Activated CD4-positive, alpha-beta memory T cell treated with anti-CD3 and anti-CD28 coated beads for 36 hours (primary cell): ENCODE data around the gene PLK2. TPM values are rescaled to one million over a fixed set of nuclear protein-coding genes. Genes with fewer than 3 reads are reported as not detected.

Experiments
- CTCF ChIA-PET: fragments of 350-600 bp; sonication (Branson Sonifier 250); formaldehyde crosslinking; loops from one replicate; lab custom pipeline; 2021; ENCODE audit warnings: antibody characterized with exemption, inconsistent platforms; lab: Charles Lee
- POLR2A ChIA-PET: fragments of 350-600 bp; sonication (Branson Sonifier 250); formaldehyde crosslinking; loops from one replicate; lab custom pipeline; 2021; ENCODE audit warnings: antibody characterized with exemption; lab: Charles Lee
- DNase-seq: peaks from one replicate; pipeline ENCODE4 v3.0.0-alpha.2; 2020
- H3K27ac Mint-ChIP-seq: one replicate; pipeline ENCODE4 v1.8.0; 2021; ENCODE audit warnings: mixed read lengths
- H3K27me3 Mint-ChIP-seq: one replicate; pipeline ENCODE4 v1.8.0; 2021; ENCODE audit warnings: mixed read lengths
- H3K36me3 Mint-ChIP-seq: one replicate; pipeline ENCODE4 v1.8.0; 2021; ENCODE audit warnings: mixed read lengths
- H3K4me1 Mint-ChIP-seq: one replicate; pipeline ENCODE4 v1.8.0; 2021; ENCODE audit warnings: low read depth, mixed read lengths
- H3K4me3 Mint-ChIP-seq: one replicate; pipeline ENCODE4 v1.8.0; 2021; ENCODE audit warnings: mild to moderate bottlenecking, mixed read lengths
- H3K9me3 Mint-ChIP-seq: one replicate; pipeline ENCODE4 v1.8.0; 2021; ENCODE audit warnings: mixed read lengths
- intact Hi-C: fragments of 100-400 bp; cut with micrococcal nuclease; formaldehyde crosslinking; loops from one replicate; pipeline ENCODE4 v1.15.1; 2023
- total RNA-seq, 2 experiments: library from RNA; stranded (reverse); gene quantifications; one replicate each; pipeline ENCODE4 v1.2.3, GENCODE V29; 2021

The PLK2 gene
- total RNA-seq, 2 experiments from 2014 or later = 1.4 to 2.2 TPM

DNA sequence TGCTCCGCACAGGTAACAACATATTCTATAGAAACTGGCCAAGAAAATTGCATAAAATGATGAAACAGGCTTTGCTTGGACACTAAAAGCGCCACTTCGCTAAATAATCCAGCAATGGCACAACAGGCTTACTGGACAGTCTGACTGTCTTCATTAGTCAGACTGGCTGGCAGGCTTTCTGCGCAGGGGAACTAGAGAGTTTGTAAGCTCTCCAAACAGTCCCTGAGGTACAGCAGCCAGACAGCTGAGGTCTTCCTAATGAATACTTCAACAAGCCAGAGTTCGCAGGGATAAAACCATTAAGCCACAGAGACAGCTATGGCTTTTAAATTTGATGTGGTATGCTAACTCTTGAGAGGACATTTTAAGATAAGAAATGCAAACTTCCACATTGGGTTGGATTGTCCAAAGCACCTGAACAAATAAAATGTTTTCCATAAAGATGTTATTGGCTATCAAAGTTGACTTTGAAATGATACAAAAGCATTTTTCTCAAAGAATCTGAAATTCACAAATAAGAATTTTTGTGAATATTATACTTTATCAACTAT lies 20.7 kb downstream of the PLK2 start:
- DNase-seq = no peak
- Mint-ChIP-seq H3K27me3 (peaks cover 7% of the 10 kb centered on the region), H3K4me1 (peaks cover 4% of the 10 kb centered on the region), H3K36me3 (no peaks in the 10 kb centered on the region), H3K27ac (no peak overlapping the region), H3K9me3 (no peaks in the 10 kb centered on the region), H3K4me3 (no peak overlapping the region)
- POLR2A ChIA-PET = no interaction called here
- CTCF ChIA-PET = no interaction called here
- intact Hi-C loops = no loop called here

DNA sequence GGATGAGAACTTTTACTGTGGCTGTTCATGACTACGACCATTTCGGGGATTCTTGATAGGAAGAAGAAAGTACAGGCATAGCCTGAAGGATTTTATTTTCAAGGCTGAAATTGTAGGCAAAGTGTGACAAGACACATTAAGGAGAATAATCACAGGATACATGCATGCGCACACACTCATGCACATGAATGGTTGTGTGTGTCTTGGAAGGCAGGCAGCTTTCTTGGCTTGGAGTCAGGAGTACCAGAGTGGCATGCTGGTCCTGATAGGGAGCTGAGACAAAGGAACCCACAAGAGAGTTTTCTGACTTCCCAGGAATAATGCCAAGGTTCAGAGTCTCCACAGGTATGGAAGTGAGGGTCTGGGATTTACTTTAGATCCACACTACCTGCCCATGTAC lies 22.2 kb downstream of the PLK2 start:
- H3K27me3 Mint-ChIP-seq = peaks cover 7% of the 10 kb centered on the region
- intact Hi-C loops = no loop called here
- peaks cover 4% of the 10 kb centered on the region for H3K4me1 Mint-ChIP-seq
- POLR2A ChIA-PET = no interaction called here
- no peaks in the 10 kb centered on the region for H3K9me3 Mint-ChIP-seq
- DNase-seq = no peak
- no peak overlapping the region for H3K4me3 Mint-ChIP-seq
- no peaks in the 10 kb centered on the region for H3K36me3 Mint-ChIP-seq
- no peak overlapping the region for H3K27ac Mint-ChIP-seq
- CTCF ChIA-PET = no interaction called here

DNA sequence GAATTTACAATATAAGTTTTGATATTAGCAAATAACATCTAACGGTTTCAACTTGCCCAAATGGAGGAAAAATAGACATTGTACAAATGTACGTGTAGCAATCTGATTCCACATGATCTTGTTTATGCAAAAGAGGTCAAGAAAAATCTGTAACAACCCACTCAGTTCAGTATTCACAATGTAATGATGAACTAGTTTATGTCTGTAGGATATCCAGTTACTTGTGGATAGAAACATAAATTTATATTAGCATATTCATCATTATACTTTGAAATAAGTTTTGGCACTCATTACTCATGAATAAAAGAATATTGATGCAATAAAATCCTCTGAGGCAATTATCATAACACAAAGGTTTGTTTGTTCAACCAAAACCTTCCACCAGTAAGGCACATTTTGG lies 28.1 kb downstream of the PLK2 start:
- DNase-seq = no peak
- H3K4me1 Mint-ChIP-seq = peaks cover 4% of the 10 kb centered on the region
- H3K36me3 Mint-ChIP-seq = no peaks in the 10 kb centered on the region
- H3K4me3 Mint-ChIP-seq = no peak overlapping the region
- peaks cover 4% of the 10 kb centered on the region for H3K27me3 Mint-ChIP-seq
- no peaks in the 10 kb centered on the region for H3K9me3 Mint-ChIP-seq
- intact Hi-C loops = no loop called here
- ChIA-PET CTCF (no interaction called here), POLR2A (no interaction called here)
- H3K27ac Mint-ChIP-seq = no peak overlapping the region

GRCh38 chr5:58412932-58413331 lies 47.0 kb downstream of the PLK2 start:
- Mint-ChIP-seq H3K36me3 (no peaks in the 10 kb centered on the region), H3K27ac (no peak overlapping the region), H3K27me3 (peaks cover 17% of the 10 kb centered on the region), H3K9me3 (no peaks in the 10 kb centered on the region), H3K4me3 (no peak overlapping the region), H3K4me1 (no peaks in the 10 kb centered on the region)
- intact Hi-C loops = no loop called here
- DNase-seq = no peak
- ChIA-PET CTCF (no interaction called here), POLR2A (no interaction called here)

DNA sequence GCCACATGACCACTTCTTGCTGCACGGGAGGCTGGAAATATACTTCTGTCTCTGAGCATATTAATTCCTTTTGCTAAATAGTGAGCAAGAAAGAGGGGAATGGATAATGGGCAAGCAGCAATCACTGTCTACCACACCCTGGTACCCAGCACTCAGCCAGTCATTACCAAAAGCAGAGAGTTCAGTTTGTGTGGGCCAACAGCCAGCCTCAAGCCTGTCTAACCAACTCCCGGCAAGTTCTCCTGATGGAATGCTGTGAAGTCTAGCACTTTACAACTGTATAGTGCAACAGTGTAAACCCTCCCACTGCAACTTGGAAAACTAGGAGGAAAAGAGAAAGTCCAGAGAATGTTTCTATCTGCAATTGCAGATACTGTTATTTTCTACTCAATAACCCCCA lies 47.8 kb downstream of the PLK2 start:
- intact Hi-C loops = no loop called here
- Mint-ChIP-seq H3K27ac (no peak overlapping the region), H3K4me3 (no peak overlapping the region), H3K36me3 (no peaks in the 10 kb centered on the region), H3K4me1 (no peaks in the 10 kb centered on the region), H3K27me3 (peaks cover 17% of the 10 kb centered on the region), H3K9me3 (no peaks in the 10 kb centered on the region)
- no peak for DNase-seq
- CTCF ChIA-PET = no interaction called here
- POLR2A ChIA-PET = no interaction called here

- no peak for DNase-seq
- Mint-ChIP-seq H3K4me3 (no peak overlapping the region), H3K36me3 (no peaks in the 10 kb centered on the region), H3K27ac (no peak overlapping the region), H3K4me1 (no peaks in the 10 kb centered on the region), H3K27me3 (peaks cover 16% of the 10 kb centered on the region), H3K9me3 (no peaks in the 10 kb centered on the region)
- POLR2A ChIA-PET = no interaction called here
- intact Hi-C loops = no loop called here
- CTCF ChIA-PET = no interaction called here
Observed at GRCh38 chr5:58411372-58411771, 48.5 kb downstream of the PLK2 start.

GRCh38 chr5:58410441-58410840 lies 49.4 kb downstream of the PLK2 start:
- H3K9me3 Mint-ChIP-seq = no peaks in the 10 kb centered on the region
- no peak for DNase-seq
- H3K4me3 Mint-ChIP-seq = no peak overlapping the region
- no peaks in the 10 kb centered on the region for H3K36me3 Mint-ChIP-seq
- ChIA-PET CTCF (interaction anchor here (0.8 kb wide), 1 partner anchor 51 kb away, joined by 3 read pairs; no protein-coding TSS in a partner anchor), POLR2A (no interaction called here)
- intact Hi-C loops = no loop called here
- no peaks in the 10 kb centered on the region for H3K4me1 Mint-ChIP-seq
- peaks cover 10% of the 10 kb centered on the region for H3K27me3 Mint-ChIP-seq
- H3K27ac Mint-ChIP-seq = no peak overlapping the region

DNA sequence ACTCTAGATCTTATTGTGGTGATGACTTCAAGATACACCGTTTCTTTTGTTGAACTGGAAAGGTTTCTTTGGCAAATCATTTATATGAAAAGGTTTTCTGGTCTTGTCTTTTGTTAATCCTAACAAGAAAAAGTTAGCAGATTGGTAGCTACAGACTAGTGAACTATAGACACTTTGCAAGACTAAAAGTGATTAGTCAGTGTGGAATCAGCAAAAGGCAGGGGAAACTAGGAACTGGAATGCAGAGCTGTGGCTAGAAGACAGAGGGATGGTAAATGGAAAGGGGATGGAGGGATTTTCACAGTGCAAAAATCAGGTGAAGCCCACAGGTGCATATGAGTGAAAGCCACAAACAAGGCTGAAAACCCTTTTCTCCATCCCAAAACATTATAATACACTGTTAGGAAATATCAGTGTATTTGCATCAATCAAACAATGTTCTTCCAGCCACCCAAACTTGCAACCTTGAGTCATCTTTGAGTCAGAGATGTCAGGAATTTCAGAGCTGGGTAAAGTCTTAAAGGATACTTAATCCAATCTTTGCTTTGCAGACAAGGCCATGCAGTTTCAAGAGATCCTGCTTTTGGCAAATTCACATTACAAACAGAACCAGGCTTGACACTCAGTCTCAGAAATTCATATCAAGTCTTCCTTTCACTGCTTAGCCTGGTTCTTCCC lies 52.7 kb downstream of the PLK2 start:
- ChIA-PET POLR2A (no interaction called here), CTCF (no interaction called here)
- no peak for DNase-seq
- intact Hi-C loops = no loop called here
- Mint-ChIP-seq H3K27ac (no peak overlapping the region), H3K4me1 (no peaks in the 10 kb centered on the region), H3K4me3 (no peak overlapping the region), H3K36me3 (no peaks in the 10 kb centered on the region), H3K9me3 (no peaks in the 10 kb centered on the region), H3K27me3 (peaks cover 8% of the 10 kb centered on the region)

DNA sequence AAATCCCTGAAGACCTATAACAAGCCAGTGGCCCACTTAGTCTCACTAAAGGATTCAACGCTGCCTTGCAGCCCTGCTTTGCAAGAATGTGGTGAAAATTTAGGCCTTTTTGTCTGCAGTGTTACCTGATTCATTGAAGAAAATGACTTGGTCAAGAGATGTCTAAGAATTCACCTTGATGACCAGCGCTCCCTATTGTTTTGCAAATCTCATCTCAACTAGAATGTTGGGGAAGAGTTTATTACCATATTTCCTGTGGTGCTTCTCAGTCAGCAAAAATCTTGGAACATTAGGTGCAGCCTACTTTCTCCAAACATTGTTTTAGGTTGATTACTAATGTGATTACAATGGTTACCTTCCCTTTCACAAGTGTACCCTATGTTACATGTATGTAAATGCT lies 53.5 kb downstream of the PLK2 start:
- DNase-seq = no peak
- Mint-ChIP-seq H3K4me3 (no peak overlapping the region), H3K36me3 (no peaks in the 10 kb centered on the region), H3K4me1 (no peaks in the 10 kb centered on the region), H3K27ac (no peak overlapping the region), H3K27me3 (peaks cover 8% of the 10 kb centered on the region), H3K9me3 (no peaks in the 10 kb centered on the region)
- ChIA-PET CTCF (no interaction called here), POLR2A (no interaction called here)
- intact Hi-C loops = no loop called here

DNA sequence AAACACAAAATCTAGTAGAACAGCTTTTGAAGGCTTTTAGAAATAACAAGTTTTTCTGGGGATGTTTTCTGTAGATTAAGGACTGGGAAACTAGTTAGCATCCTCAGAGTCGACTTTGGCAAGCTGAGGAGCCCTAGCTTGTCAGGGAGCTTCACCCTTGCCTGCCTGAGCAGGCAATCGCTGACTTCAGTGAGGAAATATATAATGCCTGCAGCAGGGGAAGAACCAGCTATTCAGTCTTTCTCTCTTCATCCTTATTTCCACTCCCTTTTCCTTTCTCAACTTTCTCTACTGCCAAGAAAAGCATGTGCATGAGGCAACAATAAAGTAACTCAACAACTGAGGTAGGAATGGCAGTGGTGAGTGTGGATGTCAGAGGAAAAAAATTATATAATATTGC lies 54.7 kb downstream of the PLK2 start:
- CTCF ChIA-PET = no interaction called here
- POLR2A ChIA-PET = no interaction called here
- Mint-ChIP-seq H3K4me3 (no peak overlapping the region), H3K36me3 (no peaks in the 10 kb centered on the region), H3K9me3 (no peaks in the 10 kb centered on the region), H3K27me3 (peaks cover 8% of the 10 kb centered on the region), H3K4me1 (no peaks in the 10 kb centered on the region), H3K27ac (no peak overlapping the region)
- DNase-seq = no peak
- intact Hi-C loops = no loop called here

DNA sequence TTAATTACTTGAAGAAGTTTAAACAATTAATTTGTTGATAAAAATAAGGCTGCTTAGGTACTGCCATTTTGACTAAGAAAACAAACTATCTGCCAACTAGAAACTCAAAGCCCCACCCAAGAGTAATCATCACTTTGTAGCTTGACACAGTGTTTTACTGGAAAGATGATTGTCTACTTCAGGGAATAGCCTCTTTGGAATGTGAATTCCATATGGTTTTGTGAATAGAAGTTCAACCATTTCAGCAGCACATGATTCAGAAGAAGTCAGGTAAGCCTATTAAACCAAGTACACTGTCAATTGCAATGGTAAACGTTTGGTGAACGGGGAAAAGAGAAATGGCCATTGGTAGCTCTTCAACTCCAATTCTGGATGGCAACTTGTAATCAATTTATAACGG lies 55.2 kb downstream of the PLK2 start:
- intact Hi-C loops = no loop called here
- Mint-ChIP-seq H3K4me3 (no peak overlapping the region), H3K27me3 (peaks cover 8% of the 10 kb centered on the region), H3K27ac (no peak overlapping the region), H3K9me3 (no peaks in the 10 kb centered on the region), H3K36me3 (no peaks in the 10 kb centered on the region), H3K4me1 (no peaks in the 10 kb centered on the region)
- no peak for DNase-seq
- ChIA-PET POLR2A (no interaction called here), CTCF (no interaction called here)
